GM21447 (cell line): Measurements from ENCODE around the gene CYB561D1.
"Not testable (repeated sequence)": the region's sequence is repeated elsewhere in the genome, so short reads cannot be mapped to it uniquely, and the experiment has no call there.

Experiments
- ATAC-seq: cut with Tn5 transposase; IDR thresholded peaks from one replicate; pipeline ENCODE4 v1.9.1; 2021; ENCODE audit not compliant: unreplicated experiment

Gene CYB561D1, protein sequence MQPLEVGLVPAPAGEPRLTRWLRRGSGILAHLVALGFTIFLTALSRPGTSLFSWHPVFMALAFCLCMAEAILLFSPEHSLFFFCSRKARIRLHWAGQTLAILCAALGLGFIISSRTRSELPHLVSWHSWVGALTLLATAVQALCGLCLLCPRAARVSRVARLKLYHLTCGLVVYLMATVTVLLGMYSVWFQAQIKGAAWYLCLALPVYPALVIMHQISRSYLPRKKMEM

DNA sequence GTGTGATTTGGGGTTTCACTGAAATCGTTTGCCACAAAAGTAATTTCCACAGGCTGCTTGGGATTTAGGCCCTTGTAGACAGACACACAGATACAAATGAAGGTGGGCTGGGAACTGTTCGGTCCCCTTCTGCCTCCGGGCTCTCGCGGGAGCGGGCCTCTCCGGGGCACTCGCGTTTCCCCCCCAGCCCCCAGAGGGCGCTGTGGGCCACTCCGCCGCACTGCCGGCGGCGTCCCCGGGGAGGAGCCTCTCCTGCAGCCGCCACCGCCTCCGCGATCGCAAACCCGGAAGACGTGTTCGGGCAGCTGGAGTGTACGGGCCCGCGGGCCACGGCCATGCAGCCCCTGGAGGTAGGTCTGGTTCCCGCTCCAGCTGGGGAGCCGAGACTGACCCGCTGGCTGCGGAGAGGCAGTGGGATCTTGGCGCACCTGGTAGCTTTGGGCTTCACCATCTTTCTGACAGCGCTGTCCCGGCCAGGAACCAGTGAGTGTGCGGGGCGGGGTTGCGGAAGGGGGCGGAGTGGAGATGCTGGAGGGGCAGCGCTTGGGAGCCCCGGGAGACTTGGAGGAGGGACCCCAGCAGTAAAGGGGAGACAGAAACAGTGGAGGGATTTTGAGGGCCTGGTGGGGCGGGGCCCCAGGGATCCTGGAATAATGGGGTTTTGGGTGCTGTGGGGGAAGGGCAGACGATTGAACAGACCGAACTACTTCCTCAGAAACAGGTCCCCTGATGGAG is at the start of gene CYB561D1:
CYB561D1 (plus strand) TSS at position 290 of the 735 bp plus-strand sequence; CDS start at position 336, 46 bp downstream.
- ATAC-seq, result peak; percentile 87

DNA sequence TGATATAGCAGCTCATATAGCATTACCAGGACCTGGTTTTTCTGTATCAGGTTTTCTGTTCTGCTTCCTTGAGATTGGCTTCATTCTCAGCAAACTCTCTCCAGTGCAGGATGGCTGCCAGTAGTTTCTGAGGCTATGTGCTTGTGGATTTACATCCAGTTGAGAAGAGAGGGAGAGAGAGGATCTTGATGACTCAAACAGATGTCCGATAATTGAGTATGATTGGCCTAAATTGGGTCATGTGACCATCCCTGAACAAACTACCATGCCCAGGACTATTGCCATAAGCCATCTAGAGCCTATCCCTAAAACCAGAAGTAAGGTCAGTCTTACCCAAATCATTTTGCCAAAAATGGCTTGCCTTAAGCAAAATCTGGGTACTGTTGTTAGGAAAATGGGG is 49.5 kb upstream of the CYB561D1 start:
- no peak for ATAC-seq

DNA sequence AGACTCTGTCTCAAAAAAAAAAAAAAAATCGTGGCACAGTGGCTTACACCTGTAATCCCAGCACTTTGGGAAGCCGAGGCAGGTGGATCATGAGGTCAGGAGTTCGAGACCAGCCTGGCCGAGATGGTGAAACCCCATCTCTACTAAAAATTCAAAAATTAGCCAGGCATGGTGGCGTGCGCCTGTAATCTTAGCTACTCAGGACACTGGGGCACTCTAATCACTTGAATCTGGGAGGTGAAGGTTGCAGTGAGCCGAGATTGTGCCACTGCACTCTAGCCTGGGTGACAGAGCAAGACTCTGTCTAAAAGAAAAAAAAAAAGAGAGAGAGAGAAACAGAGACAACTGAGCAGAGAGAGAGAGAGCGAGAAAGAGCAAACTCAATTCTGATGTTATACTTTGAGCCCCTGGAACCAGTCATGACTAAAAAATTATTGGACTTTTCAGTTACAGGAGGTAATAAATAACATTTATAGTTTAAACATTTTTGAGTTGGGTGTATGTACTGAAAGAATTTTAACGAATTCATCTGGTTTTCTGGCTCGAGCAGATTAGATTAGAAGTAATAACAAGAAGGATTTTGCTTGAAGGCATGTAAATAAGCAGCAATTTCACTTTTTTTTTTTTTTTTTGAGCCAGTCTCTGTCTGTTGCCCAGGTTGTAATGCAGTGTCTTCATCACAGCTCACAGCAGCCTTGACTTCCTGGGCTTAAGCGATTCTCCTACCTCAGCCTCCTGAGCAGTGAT is 47.8 kb upstream of the CYB561D1 start:
- ATAC-seq, result not testable (repeated sequence)

DNA sequence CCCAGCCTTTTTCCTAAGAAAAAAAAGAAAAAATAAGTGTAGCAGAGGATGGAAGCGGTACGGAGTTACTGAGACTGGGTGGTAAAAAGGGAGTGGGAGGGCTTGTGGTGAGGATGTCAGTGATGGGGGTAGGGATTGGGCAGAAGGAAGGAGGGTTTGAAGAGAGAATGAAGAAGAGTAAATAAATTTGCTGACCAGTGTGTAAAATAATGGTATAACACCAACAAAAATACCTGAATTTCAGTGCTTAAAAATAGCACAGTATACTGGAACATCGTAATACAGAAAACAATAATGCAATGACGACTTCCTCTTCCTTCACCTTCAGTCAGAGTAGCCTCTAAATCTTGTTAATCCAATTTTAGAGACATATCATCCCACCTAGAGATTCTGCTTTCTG is 46.4 kb upstream of the CYB561D1 start:
- ATAC-seq, result no peak

DNA sequence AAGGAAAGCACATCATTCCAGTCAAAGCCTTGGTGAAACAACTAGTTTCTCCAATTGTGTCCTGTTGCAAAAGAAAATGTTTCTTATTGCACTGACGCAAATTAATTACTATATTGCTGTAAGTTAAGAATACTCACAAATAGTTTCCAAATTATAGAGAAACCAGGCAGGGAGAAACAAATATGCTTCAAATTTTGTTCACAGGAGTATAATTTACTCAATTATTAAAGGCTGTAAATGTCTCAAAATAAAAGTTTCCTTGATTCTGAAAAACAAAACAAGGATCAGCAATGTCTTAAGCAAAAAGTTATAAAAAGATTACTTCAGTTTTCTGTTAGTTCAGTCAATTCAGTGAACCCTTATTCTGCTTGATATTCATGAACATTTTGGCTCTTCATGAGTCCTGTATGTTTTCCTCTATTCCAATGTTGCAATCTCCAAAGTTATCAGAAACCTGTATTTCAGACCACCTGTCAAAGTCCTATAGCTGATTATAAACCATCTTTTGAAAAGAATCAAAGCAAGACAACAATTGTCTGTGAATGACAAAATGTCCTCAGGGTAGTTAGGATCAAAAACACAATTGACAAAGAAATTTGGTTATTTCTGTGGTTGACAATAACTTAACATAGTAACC is 39.3 kb upstream of the CYB561D1 start:
- ATAC-seq, result no peak

DNA sequence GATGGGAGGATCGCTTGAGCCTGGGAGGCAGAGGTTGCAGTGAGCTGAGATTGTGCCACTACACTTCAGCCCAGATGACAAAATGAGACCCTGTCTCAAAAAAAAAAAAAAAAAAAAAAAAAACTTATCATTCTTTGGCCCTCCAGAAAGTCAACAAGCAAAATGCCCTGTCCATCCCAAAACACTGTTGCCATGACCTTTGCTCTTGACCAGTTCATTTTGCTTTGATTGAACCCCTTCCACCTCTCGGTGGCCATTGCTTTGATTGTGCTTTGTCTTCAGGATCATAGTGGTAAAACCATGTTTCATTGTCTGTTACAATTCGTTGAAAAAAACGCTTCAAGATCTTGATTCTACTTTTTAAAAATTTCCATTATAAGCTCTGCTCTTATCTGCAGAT is 36.1 kb upstream of the CYB561D1 start:
- ATAC-seq, result no peak

DNA sequence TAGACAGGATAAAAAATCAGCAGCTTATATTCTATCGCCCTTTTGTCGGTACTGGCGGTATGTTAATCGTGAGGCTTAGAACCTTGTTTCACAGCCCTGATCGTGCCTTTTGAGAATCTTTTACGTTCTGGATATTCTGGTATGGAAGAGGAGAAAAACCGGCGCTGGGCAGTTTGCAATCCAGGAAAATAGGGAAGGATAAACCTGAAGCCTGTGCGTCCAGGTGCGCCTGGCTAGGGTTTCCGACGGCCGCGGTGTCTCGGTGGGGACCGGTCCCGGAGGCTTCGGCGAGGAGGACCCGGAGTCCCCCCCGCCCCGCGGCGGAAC is 27.8 kb upstream of the CYB561D1 start:
- no peak for ATAC-seq

DNA sequence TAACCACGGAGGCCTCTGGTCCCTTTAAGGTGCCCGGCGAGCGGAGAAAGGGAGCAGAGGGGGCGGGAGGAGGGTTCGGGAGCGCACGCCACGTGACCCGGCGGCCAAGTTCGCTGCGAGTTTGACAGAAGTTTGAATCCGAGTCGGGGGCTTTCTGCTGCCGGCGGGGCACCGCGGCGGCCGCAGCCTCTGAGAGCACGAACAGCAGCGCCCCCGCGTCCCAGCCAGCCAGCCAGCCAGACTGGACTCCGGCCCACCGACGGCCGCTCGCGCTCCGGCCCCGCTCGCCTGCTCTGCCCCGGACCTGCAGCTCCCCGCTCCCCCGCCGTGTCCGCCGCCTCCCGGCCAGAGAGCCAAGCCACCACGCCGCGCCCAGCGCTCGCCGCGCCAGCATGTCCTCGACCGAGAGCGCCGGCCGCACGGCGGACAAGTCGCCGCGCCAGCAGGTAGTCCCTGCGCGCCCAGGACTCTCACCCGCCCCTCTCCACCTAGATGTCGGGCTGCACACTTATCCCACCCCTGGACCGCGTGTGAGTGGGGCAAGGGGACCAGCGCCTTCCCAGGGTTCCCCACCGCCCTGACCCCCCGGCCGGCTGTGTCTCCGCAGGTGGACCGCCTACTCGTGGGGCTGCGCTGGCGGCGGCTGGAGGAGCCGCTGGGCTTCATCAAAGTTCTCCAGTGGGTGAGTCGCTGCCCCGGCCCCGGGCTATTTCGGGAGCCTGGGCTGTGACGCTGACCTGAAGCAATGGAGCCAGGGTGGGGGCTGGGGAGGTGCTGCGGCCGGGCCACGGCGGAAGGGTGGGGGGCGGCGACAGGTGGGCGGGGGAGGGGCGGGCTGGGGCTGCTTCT is 27.2 kb upstream of the CYB561D1 start, which contains the start of gene SYPL2:
SYPL2 (plus strand) TSS at position 95 of the 849 bp plus-strand sequence; CDS start at position 393, 298 bp downstream.
- ATAC-seq, result no peak

DNA sequence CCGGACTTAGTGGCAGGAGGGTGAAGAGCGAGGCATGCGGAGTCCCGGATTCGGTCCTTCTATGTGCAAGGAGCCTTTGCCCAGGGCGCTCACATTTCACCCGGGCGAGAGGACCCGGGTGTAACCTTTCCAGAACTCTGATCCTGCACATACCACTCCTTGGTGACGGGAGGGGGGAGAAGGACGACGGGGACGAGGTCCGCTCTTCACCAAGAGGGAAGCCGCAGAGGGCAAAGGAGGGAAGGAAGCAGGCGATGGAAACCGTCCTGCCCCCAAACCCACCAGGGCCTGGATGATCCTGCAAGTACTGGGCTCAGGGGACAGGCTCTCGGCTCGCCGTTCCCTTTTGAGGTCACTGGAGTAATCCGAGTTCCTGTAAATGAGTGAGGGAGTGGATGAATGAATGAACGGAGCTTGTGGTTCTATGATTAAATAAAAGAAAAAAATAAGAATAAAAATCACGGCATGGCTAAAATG is 26.6 kb upstream of the CYB561D1 start:
- ATAC-seq, result no peak

DNA sequence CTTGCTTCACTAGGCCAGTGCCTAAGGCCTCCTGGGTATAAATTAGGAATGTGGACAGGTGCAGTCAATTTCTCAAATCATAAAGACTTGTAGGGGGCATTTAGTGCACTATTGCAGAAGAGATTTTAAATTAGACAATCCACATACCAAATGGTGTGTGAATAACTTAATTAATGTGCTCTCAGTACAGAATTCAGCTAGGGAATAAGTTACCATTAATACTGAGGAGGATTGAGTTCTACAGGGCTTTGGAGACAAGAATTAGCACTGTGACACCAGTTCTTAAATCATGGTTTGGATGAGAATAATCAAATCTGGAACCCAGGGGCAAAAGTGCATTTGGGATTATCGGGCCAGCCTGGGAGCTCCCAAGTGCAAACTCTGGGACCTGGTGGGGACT is 25.8 kb upstream of the CYB561D1 start:
- no peak for ATAC-seq

DNA sequence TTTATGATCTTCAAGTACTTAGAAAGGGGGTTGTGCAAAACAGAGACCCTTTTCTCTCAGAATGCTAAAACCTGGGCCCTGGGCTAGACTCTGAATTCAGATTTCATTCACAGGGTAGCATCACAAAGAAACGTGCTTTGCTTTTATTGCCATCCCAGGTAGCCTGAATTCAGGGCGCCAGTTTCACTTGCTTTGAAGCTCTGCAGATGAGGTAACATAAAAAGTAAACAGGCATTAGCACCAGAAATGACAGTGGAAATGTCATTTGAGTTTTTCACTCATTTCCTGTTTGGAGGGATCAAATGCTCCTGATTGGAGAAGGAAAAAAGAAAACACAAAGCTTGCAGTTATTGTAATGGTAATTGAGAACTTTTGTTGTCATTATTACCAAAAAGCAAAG is 25.0 kb upstream of the CYB561D1 start:
- no peak for ATAC-seq

DNA sequence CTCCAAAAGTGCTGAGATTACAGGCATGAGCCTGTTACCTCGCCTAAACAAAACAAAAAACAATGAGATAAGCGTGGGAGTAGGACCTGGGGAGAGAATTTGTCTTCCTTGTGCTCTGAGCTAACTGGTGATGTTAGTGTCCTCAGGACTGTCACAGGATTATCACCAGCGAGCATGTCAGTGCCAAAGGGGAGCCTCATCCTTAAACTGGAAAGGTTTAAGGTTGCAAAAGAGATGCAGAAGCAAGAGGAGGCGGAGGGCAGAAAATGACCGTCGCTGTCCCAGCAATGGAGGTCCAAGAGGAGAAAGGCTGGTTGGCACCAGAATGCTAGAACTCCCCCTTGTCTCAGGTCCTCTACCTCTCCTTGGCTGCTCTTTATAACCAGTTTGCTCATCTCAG is 23.6 kb upstream of the CYB561D1 start:
- ATAC-seq, result no peak

DNA sequence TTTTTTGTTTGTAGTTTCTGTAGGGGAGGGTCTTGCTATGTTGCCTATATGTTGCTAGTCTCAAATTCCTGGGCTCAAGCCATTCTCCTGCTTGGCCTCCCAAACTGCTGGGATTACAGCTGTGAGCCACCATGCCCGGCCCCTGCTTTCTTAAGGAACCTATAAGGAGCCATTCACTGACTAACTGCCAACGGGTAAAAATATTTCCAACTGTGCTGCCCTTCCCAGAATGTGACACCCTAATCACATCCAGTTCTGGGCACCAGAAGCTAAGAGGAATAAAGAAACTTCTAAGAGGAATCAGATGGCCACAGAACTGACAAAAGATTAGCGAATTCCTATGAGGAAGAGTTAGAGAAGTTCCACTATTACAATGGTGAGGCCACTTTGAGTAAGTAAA is 21.1 kb upstream of the CYB561D1 start:
- no peak for ATAC-seq

DNA sequence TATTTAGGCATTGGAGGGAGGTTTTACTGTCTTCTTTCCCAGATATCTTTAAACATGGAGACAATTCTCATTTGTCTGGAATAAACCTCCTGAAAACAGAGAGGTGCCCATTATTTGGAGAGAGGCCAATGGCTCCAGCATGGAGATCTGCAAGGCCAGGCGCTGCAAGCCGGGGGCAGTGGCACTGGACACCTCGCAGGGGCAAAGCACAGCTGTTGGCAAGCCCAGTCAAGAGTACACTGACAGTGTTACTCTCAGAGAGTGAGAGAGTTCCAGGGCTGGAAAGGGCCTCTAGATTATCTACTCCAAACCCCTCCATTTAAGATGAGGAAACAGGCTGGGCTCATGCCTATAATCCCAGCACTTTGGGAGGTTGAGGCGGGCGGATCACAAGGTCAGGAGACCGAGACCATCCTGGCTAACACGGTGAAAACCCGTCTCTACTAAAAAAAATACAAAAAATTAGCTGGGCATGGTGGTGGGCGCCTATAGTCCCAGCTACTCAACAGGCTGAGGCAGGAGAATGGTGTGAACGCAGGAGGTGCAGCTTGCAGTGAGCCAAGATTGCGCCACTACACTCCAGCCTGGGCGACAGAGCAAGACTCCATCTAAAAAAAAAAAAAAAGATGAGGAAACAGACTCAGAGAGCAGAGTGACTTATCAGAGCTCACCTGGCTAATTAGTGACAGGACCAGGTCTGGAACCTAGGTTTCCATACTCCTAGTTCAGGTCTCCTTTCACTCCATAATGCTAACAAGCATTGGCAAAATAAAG is 20.4 kb upstream of the CYB561D1 start:
- ATAC-seq, result not testable (repeated sequence)

DNA sequence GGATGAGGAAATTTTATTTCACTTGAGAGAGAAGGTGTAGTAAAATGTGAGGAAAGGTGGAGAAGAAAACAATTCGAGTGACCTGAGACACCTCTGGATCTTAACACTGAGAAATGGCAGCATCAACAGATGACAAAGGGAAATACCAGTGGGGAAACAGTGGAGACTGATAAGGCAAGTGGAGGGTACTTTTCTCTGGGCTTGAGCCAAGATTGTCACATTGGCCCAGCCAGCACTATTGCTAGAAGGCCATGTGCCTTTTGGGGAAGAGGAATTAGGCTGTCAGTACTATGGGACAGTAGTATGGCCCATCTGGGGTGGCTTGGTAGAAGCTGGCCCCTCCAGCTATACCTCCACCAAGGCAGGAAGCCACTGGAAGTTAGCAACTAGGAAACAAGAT is 19.2 kb upstream of the CYB561D1 start:
- no peak for ATAC-seq

DNA sequence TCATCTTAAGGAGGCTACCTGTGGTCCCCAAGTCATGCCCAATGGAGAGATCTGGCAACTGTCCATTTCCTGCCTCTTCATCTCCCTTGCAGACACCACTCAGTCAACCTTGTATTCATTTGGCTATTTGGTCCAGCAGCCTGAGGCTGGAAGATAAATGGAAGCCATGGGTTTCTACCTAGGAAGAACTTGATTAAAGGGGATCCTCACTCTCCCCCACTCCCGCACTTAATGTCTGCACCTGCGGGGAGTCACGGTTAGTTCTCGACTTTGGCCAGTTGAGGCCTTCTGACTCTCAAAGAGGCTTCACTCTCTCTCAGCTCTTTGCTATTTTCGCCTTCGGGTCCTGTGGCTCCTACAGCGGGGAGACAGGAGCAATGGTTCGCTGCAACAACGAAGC is 18.6 kb upstream of the CYB561D1 start:
- ATAC-seq, result no peak

DNA sequence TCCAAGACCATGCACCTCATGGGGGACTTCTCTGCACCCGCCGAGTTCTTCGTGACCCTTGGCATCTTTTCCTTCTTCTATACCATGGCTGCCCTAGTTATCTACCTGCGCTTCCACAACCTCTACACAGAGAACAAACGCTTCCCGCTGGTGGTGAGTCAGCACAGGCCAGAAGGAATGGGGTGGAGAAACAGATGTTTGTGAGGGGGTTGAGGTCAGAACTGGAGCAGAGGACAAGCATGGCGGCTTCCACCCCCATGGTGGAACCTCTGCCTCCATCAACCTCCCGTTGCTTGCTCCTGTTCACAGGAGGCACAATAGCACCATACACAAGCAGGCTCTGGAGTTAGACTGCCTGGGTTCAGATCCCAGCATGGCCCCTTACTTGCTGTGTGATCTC is 17.1 kb upstream of the CYB561D1 start:
- no peak for ATAC-seq

DNA sequence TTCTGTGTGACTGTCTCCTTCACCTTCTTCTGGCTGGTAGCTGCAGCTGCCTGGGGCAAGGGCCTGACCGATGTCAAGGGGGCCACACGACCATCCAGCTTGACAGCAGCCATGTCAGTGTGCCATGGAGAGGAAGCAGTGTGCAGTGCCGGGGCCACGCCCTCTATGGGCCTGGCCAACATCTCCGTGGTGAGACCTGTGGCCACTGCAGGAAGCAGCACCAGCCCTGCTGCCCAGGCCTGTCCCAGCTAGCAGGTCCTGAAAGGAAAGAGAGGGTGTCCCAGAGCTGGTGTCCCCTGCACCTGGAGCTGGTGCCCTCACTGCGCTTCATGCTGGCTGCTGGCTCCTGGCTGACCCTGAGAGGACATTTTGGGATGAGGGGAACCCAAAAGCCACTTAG is 16.1 kb upstream of the CYB561D1 start:
- no peak for ATAC-seq

DNA sequence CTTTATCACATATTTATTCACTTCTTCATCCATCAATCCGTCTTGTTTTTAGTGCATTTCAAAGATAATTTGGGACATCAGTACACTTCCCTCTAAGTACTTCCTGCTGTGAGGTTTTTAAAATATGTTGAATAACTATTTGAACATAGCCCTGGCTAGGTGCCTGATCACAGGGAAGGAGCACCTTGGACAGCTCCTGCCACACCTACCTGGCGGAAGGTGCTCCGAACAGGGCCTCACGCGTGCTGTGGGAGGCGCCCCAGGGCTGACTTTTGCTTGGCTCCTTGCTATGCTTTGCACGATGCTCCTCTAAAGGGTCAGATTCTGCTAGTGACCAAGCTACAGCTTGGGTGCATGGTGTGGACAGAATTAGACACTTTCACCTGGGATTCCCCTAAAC is 15.1 kb upstream of the CYB561D1 start:
- ATAC-seq, result no peak

DNA sequence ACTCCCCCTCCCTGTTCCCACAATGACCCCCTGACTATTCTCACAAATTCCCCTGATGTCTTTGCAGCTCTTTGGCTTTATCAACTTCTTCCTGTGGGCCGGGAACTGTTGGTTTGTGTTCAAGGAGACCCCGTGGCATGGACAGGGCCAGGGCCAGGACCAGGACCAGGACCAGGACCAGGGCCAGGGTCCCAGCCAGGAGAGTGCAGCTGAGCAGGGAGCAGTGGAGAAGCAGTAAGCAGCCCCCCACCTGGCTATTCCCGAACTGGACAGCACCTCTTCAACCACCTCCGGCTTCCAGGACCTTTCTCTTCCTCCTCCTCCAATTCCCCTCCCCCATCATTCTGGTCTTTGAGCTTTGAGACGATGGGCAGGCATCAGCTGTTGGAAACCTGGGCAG is 14.6 kb upstream of the CYB561D1 start:
- ATAC-seq, result no peak
